ENCODE data around the gene SEMA5A.

DNA sequence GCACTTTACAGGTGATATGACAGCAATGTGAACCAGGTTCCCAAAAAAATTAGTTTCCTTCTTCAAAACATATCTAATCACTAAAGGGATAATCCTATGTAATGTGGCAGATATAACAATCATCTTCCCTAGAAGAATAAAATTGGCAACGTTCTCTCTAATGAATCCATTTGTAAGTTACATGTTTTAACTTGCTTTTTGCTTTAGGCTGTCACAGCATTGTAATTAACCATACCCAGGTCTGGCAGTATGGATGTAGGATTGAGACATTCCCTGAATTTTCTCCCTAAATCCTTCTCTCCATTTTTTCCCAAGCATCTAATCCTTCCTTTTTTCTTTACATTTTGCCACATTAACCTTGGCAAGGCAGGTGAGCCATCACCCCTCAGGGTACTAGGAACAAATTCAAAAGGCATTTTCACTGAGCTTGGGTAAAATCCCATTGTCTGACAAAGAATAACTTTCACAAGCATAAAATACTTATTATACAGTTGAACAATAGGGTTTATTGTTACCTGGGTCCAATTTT lies 548.3 kb downstream of the SEMA5A start:
- TF ChIP-seq SUZ12 (IDR thresholded peaks at IDR 0.05; ENCODE audit: extremely low read depth, insufficient read depth, insufficient read length) = no peak
- TF ChIP-seq YY1 (IDR thresholded peaks at IDR 0.05; ENCODE audit: insufficient read depth, insufficient read length) = no peak

Measured in NT2/D1 (cell line).